Left renal pelvis (tissue), 4 donors: ENCODE results near the gene IQSEC3. TPM values are rescaled to one million over a fixed set of nuclear protein-coding genes. Genes with fewer than 3 reads are reported as not detected.

Source experiments
- DNase-seq, 4 donors: peaks; one replicate each; pipeline ENCODE4 v3.0.0-alpha.2; 2013; ENCODE audit warnings: low read depth in 4 of 4, low spot score in 3 of 4
- polyA plus RNA-seq, 4 donors: library from polyadenylated mRNA; unstranded; fragments of 120-200 nt; gene quantifications; one replicate each; pipeline ENCODE4 v1.2.1, GENCODE V29; 2013; ENCODE audit not compliant: insufficient read length in 4 of 4

IQSEC3 gene
- polyA plus RNA-seq, 4 donors, result 6.4 to 10.5 (median 7.4) TPM

DNA sequence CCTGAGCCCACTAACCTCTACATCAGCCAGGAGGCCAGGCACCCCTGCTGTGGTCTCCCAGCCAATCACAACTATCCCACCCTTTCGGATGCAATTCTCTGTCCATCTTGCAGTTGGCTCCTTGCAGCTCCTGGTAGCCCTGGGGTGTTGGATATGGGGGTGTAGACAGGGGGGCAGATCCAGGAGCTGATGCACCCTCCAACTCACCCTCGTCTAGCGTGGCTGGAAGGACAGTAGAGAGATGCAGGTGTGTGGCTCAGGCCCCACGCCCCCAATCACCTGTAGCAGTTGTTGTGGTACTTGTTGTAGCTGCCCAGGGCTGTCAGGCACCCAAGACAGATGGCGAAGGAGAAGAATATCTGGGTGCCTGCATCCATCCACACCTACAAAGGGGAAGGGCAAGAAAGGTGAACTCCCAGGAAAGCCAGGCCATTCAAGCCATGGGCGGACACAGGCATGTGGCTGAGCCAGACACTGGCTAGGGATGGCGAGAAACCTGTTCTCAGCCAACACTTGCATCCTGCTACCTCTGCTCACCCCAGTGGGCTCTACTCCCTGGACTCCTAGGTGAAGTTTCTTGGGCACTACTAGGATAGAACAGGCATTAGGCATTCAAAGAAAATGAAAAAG, 160.8 kb downstream of the IQSEC3 start:
- no peak for DNase-seq

Other genes with a start within 250 kb of the IQSEC3 start
- 10 to 100 TPM in 3 of 4 donors, 1 to 10 TPM in 1; 1.3 to 20.2 (median 13.5) TPM for gene SLC6A12, start 147.4 kb downstream of the IQSEC3 start, polyA plus RNA-seq
- 10 to 100 TPM in 3 of 4 donors, 1 to 10 TPM in 1; 3.6 to 47.4 (median 44.1) TPM for gene SLC6A13, start 196.1 kb downstream of the IQSEC3 start, polyA plus RNA-seq